NCI-H510A (cell line): ENCODE measurements around the gene CERS2.
A peak's percentile ranks its signal among the peaks of the same experiment; 100 is the strongest.
"Not testable (repeated sequence)": the region's sequence is repeated elsewhere in the genome, so short reads cannot be mapped to it uniquely, and the experiment has no call there.

Source experiments
- DNase-seq: peaks from one replicate; lab custom pipeline; 2025; lab: John Stamatoyannopoulos, UW

The CERS2 gene

DNA sequence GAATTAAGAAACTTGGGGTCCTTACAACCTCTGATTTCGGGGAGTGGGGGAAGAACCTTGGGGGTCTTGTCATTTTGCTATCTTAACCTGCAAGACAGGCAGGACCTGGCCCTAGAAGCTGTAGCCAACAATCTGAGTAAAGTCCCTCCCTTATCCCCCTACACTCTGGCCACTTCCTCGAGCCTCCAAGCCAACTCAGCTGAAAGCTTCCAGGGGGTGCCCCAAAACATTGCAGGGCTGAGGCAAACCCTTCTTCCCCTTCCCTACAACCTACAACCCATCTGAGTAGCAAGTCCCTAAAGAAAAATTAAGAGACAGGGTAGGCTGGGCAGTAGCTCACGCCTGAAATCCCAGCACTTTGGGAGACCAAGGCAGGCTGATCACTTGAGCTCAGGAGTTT, 5.0 kb downstream of the CERS2 start:
- no peak for DNase-seq

DNA sequence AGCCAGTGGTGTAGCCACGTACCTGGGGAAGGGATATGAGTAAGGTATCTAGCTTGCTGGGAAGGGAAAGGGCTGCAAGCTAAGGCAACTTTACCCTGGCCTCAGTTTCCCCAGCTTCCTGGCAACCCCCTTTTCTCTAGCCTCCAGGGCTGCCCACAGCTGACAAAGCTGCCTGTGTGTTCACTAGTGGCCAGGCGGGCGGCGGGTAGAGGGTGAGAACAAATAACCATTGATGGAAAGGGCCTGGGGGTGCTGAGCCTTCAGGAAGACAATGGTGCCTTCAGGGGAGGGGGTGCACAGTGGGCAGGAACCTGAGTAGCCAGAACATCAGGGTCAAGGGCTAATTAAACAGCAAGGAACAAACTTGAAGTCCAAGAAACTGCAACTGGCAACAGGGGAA, 6.1 kb downstream of the CERS2 start:
- DNase-seq, result no peak

DNA sequence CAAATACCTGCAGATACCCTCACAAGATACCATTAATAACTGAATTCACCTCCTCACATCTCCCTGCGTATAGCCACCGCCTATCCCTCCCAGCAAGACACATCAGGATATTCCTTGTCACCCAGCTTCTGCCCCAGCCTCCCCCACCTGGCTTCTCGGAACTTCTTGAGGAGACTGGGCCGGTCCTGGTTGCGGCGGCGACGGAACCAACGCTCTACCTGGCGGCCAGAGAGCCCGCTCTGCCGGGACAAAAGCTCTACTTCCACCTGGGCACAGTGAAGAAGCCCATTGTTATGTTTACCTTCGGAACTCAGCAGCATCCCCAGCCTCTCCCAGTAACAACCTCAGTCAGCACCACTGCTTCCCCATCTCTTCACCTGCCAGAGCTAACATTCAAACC, 6.7 kb downstream of the CERS2 start:
- DNase-seq, result no peak

DNA sequence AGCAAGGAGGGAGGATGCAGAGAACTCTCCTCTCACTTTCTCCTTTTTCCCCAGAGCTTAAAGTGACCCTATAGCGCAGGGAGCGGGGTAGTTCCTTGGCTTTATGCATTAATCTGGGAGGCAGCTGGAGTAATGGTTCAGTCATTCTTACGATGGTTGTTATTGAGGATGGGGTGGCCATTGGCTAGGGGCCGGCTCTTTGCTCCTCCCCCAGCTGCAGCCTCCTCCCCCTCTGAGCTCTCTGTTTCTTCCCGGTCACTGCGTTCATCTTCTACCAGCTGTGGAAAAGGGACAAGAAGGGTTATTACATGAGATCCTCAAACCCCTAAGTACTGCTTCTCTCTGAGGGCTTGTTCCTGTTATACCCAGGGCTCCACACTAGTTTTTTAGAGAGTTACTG, 8.6 kb downstream of the CERS2 start:
- no peak for DNase-seq

DNA sequence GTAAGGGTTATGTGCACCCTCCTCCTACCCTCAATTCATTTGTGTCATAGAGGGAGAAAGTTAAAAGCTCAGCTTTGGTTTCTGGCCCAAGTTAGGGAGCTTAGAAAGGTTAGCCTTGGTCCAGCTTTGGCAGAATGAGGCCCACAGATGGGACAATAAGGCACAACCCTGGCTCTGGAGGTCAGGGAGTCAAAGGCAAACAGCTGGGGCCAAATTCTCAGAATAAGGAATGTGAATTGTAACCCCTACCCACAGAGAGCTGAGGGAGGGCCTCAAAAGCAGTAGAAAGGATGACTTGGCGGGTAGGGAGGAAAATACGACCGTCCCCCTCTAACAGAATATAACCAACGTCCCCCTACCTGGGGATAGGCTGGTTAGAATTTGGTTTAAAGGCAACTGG, 9.0 kb downstream of the CERS2 start:
- DNase-seq, result no peak

GRCh38 chr1:150964164-150964489, 10.5 kb downstream of the CERS2 start:
- no peak for DNase-seq

- no peak for DNase-seq
Measured at GRCh38 chr1:150963321-150964163, 11.1 kb downstream of the CERS2 start.

DNA sequence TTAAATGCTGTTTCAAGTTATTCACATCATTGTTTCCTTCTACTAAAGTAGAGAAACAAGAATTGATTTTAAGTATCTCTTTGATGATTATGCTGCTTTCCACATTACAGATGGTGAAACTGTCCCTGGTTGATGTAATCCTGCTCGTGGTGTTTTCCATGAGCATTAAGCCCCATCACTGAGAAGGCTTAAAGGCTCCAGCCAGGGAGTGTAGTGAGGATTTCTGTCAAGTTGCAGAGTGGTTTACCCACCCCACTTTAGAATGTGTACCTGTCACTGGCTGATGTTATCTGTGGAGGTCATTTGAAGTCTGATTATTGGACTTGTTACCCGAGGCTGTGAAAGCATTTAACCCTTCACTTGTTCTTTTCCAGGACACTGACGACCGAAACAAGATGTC, 12.9 kb downstream of the CERS2 start:
- no peak for DNase-seq

DNA sequence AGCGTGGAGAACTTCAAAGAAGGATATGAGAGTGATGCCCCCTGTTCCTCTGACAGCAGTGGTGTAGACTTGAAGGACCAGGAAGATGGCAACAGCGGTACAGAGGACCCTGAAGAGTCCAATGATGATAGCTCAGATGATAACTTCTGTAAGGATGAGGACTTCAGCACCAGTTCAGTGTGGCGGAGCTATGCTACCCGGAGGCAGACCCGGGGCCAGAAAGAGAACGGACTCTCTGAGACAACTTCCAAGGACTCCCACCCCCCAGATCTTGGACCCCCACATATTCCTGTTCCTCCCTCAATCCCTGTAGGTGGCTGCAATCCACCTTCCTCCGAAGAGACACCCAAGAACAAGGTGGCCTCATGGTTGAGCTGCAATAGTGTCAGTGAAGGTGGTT, 14.0 kb downstream of the CERS2 start:
- DNase-seq, result no peak

GRCh38 chr1:150957666-150958065, 17.0 kb downstream of the CERS2 start:
- no peak for DNase-seq

- DNase-seq, result no peak
Measured at GRCh38 chr1:150955280-150955679, 19.4 kb downstream of the CERS2 start.

DNA sequence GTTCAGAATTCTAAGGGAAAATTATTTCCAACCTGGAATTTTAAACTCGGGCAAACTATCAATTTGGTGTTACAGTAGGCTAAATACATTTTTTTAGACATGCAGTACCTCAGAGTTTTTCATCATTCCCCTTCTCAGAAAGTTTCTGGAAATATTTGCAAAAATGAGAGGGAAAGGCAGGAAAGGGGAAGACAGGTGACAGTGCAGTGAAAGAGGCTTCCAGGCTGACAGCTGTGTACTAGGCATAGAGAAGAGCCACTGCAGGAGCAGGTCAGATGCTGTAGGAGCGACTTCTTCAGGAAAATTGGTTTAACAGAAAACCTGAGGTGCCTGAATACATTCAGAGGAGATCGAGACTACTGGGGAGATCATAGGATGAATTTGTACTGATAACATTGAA, 19.9 kb downstream of the CERS2 start:
- no peak for DNase-seq

- no peak for DNase-seq
Measured at GRCh38 chr1:150944856-150945255, 29.8 kb downstream of the CERS2 start.

DNA sequence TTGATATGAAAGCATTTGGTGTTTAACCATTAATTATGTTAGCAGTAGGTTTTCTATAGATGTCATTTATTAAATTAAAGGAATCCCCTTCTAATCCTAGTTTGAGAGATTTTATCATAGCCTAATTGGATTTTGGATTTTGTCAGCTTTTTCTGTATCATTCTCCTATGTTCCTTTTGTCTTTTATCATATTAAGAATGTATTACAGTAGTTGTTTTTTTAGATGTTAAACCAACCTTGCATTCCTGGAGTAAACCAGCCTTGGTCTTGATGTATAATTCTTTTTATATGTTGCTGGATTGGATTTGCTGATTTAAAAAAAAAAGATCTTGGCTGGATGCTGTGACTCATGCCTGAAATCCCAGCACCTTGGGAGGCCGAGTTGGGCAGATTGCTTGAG, 42.9 kb downstream of the CERS2 start:
- DNase-seq, result no peak

- not testable (repeated sequence) for DNase-seq
Measured at GRCh38 chr1:150928775-150929174, 45.9 kb downstream of the CERS2 start.

DNA sequence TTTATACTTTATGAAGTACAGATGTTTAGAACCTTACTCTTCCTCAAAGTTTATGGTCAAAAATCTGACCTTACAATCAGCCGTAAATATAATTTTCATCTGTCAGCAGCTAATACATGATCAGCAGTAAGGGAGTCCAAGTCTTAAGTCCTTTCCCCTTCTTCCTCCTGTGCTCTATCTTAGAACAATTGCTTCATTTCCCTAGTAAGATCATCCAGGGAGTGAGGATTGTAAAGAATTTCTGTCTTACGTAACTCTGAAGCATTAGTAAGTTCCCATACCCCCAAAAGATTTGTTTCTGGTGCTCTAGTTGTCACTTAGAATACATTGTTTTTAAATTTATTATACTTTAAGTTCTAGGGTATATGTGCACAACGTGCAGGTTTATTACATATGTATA, 46.3 kb downstream of the CERS2 start:
- no peak for DNase-seq

DNA sequence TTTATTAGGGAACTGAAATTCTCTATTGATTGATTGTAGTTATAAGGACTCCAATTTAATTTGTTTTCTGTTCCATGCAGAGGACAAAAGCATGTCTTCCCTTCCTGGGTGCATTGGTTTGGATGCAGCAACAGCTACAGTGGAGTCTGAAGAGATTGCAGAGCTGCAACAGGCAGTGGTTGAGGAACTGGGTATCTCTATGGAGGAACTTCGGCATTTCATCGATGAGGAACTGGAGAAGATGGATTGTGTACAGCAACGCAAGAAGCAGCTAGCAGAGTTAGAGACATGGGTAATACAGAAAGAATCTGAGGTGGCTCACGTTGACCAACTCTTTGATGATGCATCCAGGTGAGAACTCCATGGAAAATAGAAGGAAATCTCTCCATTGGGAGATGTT, 47.0 kb downstream of the CERS2 start:
- no peak for DNase-seq

GRCh38 chr1:150926097-150926741, 48.4 kb downstream of the CERS2 start, which contains the start of gene SETDB1:
Gene SETDB1, plus strand, starts transcription at chr1:150926363. Its CDS starts 1,352 bp downstream, at chr1:150927715.
- DNase-seq, result peak; percentile 96

GRCh38 chr1:150925080-150925479, 49.6 kb downstream of the CERS2 start:
- no peak for DNase-seq

DNA sequence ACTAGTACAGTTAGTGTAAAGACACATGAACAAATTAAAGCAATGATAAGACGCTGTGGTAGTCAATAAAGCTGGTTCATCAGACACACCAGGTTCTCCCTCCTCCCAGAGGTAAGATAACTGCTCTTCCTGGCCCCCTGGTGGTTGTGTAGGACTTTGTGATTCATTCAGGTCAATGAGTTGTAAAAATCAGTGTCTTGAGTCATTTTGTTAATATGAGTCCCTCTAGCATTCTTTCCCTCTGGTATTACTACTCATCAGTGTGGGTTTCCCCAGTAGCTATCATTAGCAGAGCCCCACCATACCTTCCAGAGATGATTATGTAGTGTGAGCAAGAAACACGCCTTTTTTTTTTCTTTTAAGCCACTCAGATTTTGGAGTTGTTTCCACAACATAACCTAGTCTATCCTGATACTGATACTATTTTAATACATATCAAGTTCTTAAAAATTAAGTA, 52.1 kb downstream of the CERS2 start:
- peak; percentile 41 for DNase-seq

DNA sequence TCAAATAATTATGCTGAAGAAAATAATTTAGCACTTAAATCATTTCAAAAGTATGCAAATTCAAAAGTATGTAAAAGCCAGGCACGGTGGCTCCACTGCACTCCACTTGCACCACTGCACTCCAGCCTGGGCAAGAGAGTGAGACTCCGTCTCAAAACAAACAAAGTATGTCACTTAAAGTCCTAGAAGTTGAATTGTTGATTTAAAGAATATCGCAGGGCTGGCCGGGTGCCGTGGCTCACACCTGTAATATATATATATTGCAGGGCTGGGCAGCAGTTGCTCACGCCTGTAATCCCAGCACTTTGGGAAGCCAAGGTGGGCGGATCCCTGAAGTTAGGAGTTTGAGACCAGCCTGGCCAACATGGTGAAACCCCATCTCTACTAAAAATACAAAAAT, 57.2 kb downstream of the CERS2 start:
- DNase-seq, result no peak
